NT2/D1 (cell line): ENCODE measurements around the gene PTGIS.

Experiments used
- DNase-seq: peaks from one replicate; pipeline ENCODE4 v3.0.0-alpha.2; 2011; ENCODE audit warnings: low read depth, low spot score
- H3K27me3 ChIP-seq: 2 replicates; pipeline ENCODE4 v1.6.0; 2011; ENCODE audit warnings: mild to moderate bottlenecking; ENCODE audit not compliant: insufficient read length, insufficient read depth
- H3K36me3 ChIP-seq: 2 replicates; pipeline ENCODE4 v1.6.1; 2011; ENCODE audit warnings: mild to moderate bottlenecking, low read length, mixed read lengths; ENCODE audit not compliant: insufficient read depth, insufficient read length
- H3K4me1 ChIP-seq: 2 replicates; pipeline ENCODE4 v1.5.1; 2011; ENCODE audit not compliant: insufficient read depth, insufficient read length
- H3K4me3 ChIP-seq: 2 replicates; pipeline ENCODE4 v1.5.1; 2011; ENCODE audit warnings: low read depth; ENCODE audit not compliant: insufficient read length
- H3K9ac ChIP-seq: 2 replicates; pipeline ENCODE4 v1.6.0; 2011; ENCODE audit warnings: low read depth; ENCODE audit not compliant: insufficient read length
- H3K9me3 ChIP-seq: 2 replicates; pipeline ENCODE4 v1.5.1; 2011; ENCODE audit warnings: mild to moderate bottlenecking, low read length; ENCODE audit not compliant: insufficient read depth
- SUZ12 ChIP-seq: IDR thresholded peaks from 2 replicates; pipeline ENCODE4 v1.6.1; 2011; ENCODE audit not compliant: insufficient read length, insufficient read depth; ENCODE audit errors: extremely low read depth
- YY1 ChIP-seq: IDR thresholded peaks from 2 replicates; pipeline ENCODE4 v1.6.1; 2011; ENCODE audit not compliant: insufficient read length, insufficient read depth
- ZNF274 ChIP-seq: IDR thresholded peaks from 2 replicates; pipeline ENCODE4 v1.6.1; 2011; ENCODE audit warnings: mild to moderate bottlenecking, low read depth, low read length

The PTGIS gene

GRCh38 chr20:49523767-49524360, 44.1 kb downstream of the PTGIS start:
- peaks cover 13% of the 10 kb centered on the region for H3K36me3 ChIP-seq
- H3K9ac ChIP-seq, result no peak overlapping the region
- no peak for DNase-seq
- TF ChIP-seq ZNF274 (no peak), YY1 (no peak), SUZ12 (no peak)
- no peaks in the 10 kb centered on the region for H3K4me1 ChIP-seq
- no peaks in the 10 kb centered on the region for H3K27me3 ChIP-seq
- no peak overlapping the region for H3K4me3 ChIP-seq
- H3K9me3 ChIP-seq, result peaks cover 9% of the 10 kb centered on the region; the same call in 1 of the 2 replicates

DNA sequence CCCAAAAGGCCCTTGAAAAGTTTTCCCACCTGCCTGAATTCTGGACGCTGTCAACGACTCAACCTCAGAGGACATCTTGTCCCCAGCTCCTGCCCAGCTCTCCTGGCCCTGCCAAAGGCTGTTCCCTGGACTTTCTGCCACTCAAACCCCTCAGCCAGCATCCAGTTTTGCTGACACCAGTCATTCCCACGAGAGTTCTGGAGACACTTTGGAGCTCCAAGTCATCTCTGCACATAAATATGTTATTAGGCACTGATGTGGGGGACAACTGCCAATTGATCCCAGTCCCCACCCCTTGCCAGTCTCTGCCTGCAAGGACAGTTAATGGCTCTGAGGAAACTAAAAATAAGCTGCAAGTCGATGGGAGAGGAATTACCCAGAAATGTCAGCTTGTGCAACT, 46.6 kb downstream of the PTGIS start:
- Histone ChIP-seq H3K4me1 (no peaks in the 10 kb centered on the region), H3K4me3 (no peak overlapping the region), H3K9me3 (peaks cover 9% of the 10 kb centered on the region; the same call in 1 of the 2 replicates), H3K9ac (no peak overlapping the region), H3K27me3 (no peaks in the 10 kb centered on the region), H3K36me3 (peaks cover 18% of the 10 kb centered on the region)
- no peak for DNase-seq
- TF ChIP-seq ZNF274, result no peak
- no peak for TF ChIP-seq SUZ12
- TF ChIP-seq YY1, result no peak

DNA sequence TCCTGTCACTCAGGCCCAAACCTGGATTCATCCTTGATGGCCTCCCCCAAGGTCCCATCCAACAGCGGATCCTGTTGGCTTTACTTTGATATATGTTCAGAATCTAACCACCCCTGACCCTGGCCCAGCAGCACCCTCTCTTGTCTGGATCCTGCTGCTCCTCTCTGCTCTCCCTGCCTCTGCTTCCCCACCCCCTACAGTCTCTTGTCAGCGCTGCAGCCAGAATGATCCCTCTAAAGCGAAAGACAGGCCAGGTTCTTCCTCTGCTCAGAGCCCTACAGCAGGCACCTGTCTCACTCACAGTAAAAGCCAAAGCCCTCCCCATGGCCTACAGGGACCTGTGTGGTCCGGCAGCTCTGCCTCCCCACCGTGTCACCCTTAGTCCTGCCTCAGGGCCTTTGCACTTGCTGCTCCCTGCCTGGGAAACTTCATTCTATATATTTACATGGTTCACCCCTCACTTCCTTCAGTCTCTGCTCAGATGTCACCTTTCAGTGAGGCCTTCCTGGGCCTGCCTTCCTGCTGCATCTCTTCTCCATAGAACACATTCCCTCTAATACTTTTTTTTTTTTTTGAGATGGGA, 48.1 kb downstream of the PTGIS start:
- Histone ChIP-seq H3K9me3 (peaks cover 6% of the 10 kb centered on the region; the same call in 1 of the 2 replicates), H3K36me3 (peaks cover 12% of the 10 kb centered on the region), H3K9ac (no peak overlapping the region), H3K4me3 (no peak overlapping the region), H3K4me1 (no peaks in the 10 kb centered on the region), H3K27me3 (no peaks in the 10 kb centered on the region)
- TF ChIP-seq ZNF274 (no peak), SUZ12 (no peak), YY1 (no peak)
- DNase-seq, result no peak

- no peaks in the 10 kb centered on the region for H3K27me3 ChIP-seq
- H3K4me3 ChIP-seq, result no peak overlapping the region
- TF ChIP-seq SUZ12 (no peak), ZNF274 (no peak), YY1 (no peak)
- no peak overlapping the region for H3K9ac ChIP-seq
- H3K36me3 ChIP-seq, result peaks cover 11% of the 10 kb centered on the region
- no peaks in the 10 kb centered on the region for H3K4me1 ChIP-seq
- H3K9me3 ChIP-seq, result no peaks in the 10 kb centered on the region; the same call in 1 of the 2 replicates
- DNase-seq, result no peak
Observed at GRCh38 chr20:49519212-49519712, 48.7 kb downstream of the PTGIS start.

DNA sequence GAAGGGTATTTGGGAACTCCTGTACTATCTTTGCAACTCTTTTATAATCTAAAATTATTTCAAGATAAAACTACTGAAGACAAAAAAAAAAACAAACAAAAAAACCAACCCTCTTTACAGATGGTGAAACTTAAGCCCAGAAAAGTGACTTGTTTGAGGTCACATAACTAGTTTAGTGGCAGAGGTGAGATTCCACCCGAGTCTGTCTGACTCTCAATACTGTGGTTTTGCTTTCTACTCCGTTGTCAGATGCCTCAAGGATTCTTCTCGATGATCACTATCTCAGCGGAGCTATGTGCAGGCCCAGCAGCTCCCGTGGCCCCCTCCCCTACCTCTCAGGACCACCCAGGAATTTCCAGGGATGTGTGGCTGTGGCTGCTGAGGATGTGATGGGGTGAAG, 49.4 kb downstream of the PTGIS start:
- Histone ChIP-seq H3K27me3 (no peaks in the 10 kb centered on the region), H3K9ac (no peak overlapping the region), H3K9me3 (no peaks in the 10 kb centered on the region), H3K36me3 (peaks cover 13% of the 10 kb centered on the region), H3K4me1 (no peaks in the 10 kb centered on the region), H3K4me3 (no peak overlapping the region)
- no peak for TF ChIP-seq ZNF274
- TF ChIP-seq YY1, result no peak
- TF ChIP-seq SUZ12, result no peak
- DNase-seq, result no peak

DNA sequence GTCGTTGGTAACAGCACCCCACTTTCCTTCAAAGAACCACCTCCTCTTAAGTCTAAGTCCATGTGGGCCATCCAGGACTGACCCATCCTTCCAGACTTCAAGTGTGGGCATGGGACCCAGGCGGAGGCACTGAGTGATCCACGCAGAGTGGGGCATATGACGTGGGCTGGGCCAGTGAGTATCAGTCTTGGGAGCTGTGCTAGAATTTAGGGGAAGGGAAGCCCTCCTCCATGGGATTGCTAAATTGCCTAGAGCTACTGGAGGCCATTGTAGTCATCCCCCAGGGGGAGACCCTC, 50.2 kb downstream of the PTGIS start:
- no peak for DNase-seq

GRCh38 chr20:49516916-49517804, 50.8 kb downstream of the PTGIS start:
- Histone ChIP-seq H3K4me1 (no peaks in the 10 kb centered on the region), H3K4me3 (no peak overlapping the region), H3K9me3 (no peaks in the 10 kb centered on the region), H3K9ac (no peak overlapping the region), H3K36me3 (peaks cover 16% of the 10 kb centered on the region), H3K27me3 (no peaks in the 10 kb centered on the region)
- DNase-seq, result no peak
- TF ChIP-seq YY1 (no peak), SUZ12 (no peak), ZNF274 (no peak)

More for the DNA sequence above, 50.2 kb downstream of the PTGIS start:
- no peak overlapping the region for H3K4me3 ChIP-seq
- no peak for TF ChIP-seq YY1
- no peak for TF ChIP-seq ZNF274
- TF ChIP-seq SUZ12, result no peak
- no peaks in the 10 kb centered on the region for H3K27me3 ChIP-seq
- no peak overlapping the region for H3K9ac ChIP-seq
- H3K9me3 ChIP-seq, result no peaks in the 10 kb centered on the region
- H3K4me1 ChIP-seq, result no peaks in the 10 kb centered on the region
- H3K36me3 ChIP-seq, result peaks cover 14% of the 10 kb centered on the region
